Measurements from ENCODE around the gene PARD3B.
"Not testable (repeated sequence)": the region's sequence is repeated elsewhere in the genome, so short reads cannot be mapped to it uniquely, and the experiment has no call there.

DNA sequence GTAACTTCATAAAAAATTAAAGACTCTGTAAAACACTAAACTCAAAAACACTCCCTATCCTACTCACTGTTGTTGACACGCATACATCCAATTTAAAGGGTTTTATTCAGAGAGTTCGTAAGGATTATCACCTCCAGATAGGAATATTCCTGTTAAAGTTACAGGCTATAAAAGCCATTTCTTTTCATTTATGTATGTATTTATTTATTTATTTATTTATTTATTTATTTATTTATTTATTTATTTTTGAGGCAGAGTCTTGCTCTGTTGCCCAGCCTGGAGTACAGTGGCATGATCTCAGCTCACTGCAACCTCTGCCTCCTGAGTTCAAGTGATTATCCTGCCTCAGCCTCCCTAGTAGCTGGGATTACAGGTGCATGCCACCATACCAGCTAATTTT is 948.3 kb downstream of the PARD3B start:
- TF ChIP-seq, protein P1, sequence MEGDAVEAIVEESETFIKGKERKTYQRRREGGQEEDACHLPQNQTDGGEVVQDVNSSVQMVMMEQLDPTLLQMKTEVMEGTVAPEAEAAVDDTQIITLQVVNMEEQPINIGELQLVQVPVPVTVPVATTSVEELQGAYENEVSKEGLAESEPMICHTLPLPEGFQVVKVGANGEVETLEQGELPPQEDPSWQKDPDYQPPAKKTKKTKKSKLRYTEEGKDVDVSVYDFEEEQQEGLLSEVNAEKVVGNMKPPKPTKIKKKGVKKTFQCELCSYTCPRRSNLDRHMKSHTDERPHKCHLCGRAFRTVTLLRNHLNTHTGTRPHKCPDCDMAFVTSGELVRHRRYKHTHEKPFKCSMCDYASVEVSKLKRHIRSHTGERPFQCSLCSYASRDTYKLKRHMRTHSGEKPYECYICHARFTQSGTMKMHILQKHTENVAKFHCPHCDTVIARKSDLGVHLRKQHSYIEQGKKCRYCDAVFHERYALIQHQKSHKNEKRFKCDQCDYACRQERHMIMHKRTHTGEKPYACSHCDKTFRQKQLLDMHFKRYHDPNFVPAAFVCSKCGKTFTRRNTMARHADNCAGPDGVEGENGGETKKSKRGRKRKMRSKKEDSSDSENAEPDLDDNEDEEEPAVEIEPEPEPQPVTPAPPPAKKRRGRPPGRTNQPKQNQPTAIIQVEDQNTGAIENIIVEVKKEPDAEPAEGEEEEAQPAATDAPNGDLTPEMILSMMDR (IDR thresholded peaks at IDR 0.05; ENCODE audit: low read length): not testable (repeated sequence)
- not testable (repeated sequence) for TF ChIP-seq EZH2 (optimal IDR thresholded peaks at IDR 0.05; ENCODE audit: low read depth, low read length); EZH2phosphoT487 (IDR thresholded peaks at IDR 0.05; ENCODE audit: low read length)

Data from MM.1S (cell line).